ENCODE results near the gene AGPAT2.

Gene AGPAT2

DNA sequence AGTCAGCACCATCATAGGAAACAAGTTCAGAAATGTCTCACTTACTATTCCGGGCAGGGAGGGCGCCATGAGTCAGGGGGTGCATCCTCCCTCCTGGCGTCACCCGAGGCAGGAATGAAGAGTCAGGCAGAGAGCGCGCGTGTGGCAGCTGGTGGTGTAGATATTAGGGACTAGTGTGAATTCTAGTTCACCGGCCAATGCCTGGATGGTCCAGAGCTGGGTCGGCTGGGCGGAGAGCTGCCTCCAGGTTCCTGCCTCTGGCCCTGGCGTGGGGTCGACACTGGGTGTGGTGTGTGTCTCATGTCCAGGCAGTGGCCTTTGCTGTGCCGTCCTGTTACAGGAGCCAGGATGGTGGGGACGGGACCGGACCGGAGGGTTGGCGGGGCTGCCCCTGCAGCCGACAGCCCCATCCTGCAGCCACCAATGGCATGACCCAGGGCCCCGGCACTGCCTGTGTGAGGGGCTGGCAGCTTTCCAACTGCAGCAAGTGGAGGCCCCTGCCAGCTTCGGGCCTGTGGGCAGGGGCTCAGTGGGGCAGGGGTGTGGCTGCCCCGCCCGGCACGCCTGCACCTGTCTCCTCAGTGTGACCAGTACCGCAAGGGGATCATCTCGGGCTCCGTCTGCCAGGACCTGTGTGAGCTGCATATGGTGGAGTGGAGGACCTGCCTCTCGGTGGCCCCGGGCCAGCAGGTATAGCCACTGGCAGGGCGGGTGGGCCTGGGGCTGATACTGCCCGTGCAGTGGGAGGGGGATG lies 34.3 kb upstream of the AGPAT2 start:
- POLR2A ChIA-PET (ENCODE audit: low non-redundant PET), result interaction anchor here (0.5 to 1.2 kb wide), 2 partner anchors 35 to 1244 kb away, joined by 3 read pairs; partner anchors contain the start of gene AGPAT2

DNA sequence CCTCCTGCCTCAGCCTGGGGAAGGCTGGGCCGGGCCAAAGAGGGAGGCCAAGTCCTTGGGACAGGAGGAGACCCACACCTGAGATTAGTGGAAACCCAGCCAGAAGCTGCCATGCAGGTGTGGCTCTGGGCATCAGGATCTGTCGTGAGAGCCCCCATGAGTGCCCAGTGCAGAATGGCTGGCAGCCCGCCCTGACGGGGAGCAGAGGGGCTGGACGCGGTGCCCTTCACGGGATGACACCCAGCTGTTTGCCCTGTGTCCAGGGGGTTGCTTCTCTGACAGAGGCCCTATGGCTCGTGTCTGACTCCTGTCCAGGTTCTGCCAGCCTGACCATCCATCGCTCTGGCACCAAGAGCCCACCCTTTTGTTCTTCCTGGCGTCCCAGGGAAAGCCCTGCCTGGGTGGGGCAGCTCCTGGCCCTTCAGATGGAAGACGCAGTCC lies 33.7 kb upstream of the AGPAT2 start:
- POLR2A ChIA-PET (ENCODE audit: low non-redundant PET), result interaction anchor here (0.5 to 1.2 kb wide), 2 partner anchors 34 to 1244 kb away, joined by 3 read pairs; partner anchors contain the start of gene AGPAT2
- TF ChIP-seq, protein P1, sequence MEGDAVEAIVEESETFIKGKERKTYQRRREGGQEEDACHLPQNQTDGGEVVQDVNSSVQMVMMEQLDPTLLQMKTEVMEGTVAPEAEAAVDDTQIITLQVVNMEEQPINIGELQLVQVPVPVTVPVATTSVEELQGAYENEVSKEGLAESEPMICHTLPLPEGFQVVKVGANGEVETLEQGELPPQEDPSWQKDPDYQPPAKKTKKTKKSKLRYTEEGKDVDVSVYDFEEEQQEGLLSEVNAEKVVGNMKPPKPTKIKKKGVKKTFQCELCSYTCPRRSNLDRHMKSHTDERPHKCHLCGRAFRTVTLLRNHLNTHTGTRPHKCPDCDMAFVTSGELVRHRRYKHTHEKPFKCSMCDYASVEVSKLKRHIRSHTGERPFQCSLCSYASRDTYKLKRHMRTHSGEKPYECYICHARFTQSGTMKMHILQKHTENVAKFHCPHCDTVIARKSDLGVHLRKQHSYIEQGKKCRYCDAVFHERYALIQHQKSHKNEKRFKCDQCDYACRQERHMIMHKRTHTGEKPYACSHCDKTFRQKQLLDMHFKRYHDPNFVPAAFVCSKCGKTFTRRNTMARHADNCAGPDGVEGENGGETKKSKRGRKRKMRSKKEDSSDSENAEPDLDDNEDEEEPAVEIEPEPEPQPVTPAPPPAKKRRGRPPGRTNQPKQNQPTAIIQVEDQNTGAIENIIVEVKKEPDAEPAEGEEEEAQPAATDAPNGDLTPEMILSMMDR (conservative IDR thresholded peaks at IDR 0.05; ENCODE audit: low read depth), result no peak
- no peak for DNase-seq (ENCODE audit: low spot score)
- CTCF ChIA-PET, result interaction anchor here (0.9 to 5.1 kb wide), 6 partner anchors 16 to 77 kb away, joined by 3 to 25 read pairs (median 7); no protein-coding TSS in a partner anchor
- H3K27ac ChIP-seq, result peak overlapping the region; percentile 93

More for the DNA sequence above, 34.3 kb upstream of the AGPAT2 start:
- peak; percentile 99 for DNase-seq (ENCODE audit: low spot score)
- CTCF ChIA-PET, result interaction anchor here (0.7 to 5.1 kb wide), 10 partner anchors 8 to 236 kb away, joined by 3 to 25 read pairs (median 4); no protein-coding TSS in a partner anchor
- TF ChIP-seq, protein P1 (conservative IDR thresholded peaks at IDR 0.05; ENCODE audit: low read depth), result no peak
- peak overlapping the region; percentile 93 for H3K27ac ChIP-seq

- H3K27ac ChIP-seq, result peak overlapping the region; percentile 93
- CTCF ChIA-PET, result interaction anchor here (0.6 to 5.1 kb wide), 6 partner anchors 15 to 481 kb away, joined by 3 to 25 read pairs (median 7); no protein-coding TSS in a partner anchor
- POLR2A ChIA-PET (ENCODE audit: low non-redundant PET), result interaction anchor here (0.8 to 1.2 kb wide), 2 partner anchors 33 to 34 kb away, joined by 3 to 5 read pairs; partner anchors contain the start of gene AGPAT2
- DNase-seq (ENCODE audit: low spot score), result no peak
- TF ChIP-seq, protein P1 (conservative IDR thresholded peaks at IDR 0.05; ENCODE audit: low read depth), result no peak
These were observed 33.1 kb upstream of the AGPAT2 start for GRCh38 chr9:136720251-136720897.

DNA sequence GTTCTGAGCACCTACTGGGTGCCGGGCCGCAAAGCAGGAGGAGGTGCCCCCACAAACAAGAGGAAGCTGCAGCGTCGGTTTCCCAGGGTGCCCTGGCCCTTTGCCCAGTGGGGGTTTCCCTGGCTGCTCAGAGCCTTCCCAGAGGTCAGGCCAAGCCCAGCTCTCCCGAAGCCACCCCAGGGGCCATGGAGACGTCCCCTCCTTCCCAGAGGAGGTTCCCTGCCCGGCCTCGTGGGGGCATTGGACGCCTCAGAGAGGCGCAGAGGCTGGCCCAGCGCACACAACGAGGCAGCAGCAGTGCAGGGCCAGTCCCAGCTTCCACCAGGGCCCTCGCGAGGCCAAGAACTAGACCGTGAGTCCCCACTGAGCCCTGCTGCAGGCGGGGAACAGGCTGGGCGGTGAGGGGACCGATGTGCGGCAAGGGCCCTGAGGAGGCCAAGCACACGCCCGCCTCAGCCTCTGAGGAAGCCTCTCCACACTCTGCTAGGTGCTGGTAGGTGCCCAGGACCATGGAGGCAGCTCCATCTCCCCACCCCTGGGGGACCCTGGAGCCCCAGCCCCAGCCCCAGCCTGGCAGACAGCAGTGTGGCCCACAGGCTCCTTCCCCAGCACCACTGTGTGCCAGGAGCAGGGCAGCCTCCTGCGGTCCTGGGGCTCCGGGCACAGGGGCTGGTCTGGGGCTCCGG lies 32.1 kb upstream of the AGPAT2 start:
- ChIA-PET POLR2A (ENCODE audit: low non-redundant PET) (interaction anchor here (0.8 kb wide), 1 partner anchor 33 kb away, joined by 5 read pairs; no protein-coding TSS in a partner anchor), CTCF (interaction anchor here (0.5 to 5.1 kb wide), 4 partner anchors 47 to 269 kb away, joined by 3 to 25 read pairs (median 4); no protein-coding TSS in a partner anchor)
- no peak for DNase-seq (ENCODE audit: low spot score)
- peak overlapping the region; percentile 93; the same call in 1 of the 2 replicates for H3K27ac ChIP-seq
- TF ChIP-seq, protein P1 (conservative IDR thresholded peaks at IDR 0.05; ENCODE audit: low read depth), result no peak

DNA sequence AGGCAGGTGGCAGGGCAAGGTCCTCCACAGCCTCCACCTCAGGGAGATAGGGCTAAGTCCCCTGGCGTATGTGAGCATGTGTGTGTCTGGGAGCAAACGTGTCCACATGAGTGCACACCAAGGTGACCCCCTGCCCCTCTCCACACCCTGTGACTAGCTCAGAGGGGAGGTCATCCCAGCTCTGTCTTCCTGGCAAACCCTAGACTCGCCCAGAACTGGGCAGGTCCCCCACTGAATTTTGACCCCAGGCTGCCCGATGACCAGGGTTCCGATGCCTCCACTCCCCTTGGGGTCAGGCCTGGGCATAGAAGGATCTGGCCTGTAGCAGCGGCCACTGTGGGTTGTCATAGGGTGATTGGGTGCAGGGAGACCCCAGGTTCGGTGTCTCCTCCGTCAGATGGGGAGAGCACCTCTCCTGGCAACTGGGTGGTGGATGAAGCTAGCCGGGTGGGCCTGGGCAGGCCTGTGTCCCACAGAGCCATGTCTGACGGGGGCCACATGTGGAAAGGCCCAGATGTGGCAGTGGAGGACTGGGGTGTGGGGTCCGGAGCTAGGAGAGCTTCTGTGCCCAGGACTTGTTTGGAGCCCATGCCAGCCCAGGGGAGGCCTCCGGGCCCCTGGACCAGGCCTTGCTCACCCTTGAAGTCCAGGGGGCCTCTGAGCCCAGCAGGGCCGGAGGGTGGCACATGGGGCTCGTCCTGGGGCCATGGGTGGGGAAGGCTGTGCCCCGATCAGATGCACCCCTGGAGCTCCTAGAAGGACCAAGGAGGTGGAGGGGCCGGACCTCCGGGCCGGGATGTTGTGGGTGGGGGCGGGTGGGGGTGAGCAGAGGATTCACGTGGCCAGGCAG lies 31.3 kb upstream of the AGPAT2 start:
- CTCF ChIA-PET, result interaction anchor here (0.6 to 1.2 kb wide), 3 partner anchors 53 to 364 kb away, joined by 4 read pairs; no protein-coding TSS in a partner anchor
- POLR2A ChIA-PET (ENCODE audit: low non-redundant PET), result no interaction called here
- no peak overlapping the region for H3K27ac ChIP-seq
- TF ChIP-seq, protein P1 (conservative IDR thresholded peaks at IDR 0.05; ENCODE audit: low read depth), result no peak
- no peak for DNase-seq (ENCODE audit: low spot score)

All from RWPE1 (cell line).